ENCODE data around the gene GPC6.

DNA sequence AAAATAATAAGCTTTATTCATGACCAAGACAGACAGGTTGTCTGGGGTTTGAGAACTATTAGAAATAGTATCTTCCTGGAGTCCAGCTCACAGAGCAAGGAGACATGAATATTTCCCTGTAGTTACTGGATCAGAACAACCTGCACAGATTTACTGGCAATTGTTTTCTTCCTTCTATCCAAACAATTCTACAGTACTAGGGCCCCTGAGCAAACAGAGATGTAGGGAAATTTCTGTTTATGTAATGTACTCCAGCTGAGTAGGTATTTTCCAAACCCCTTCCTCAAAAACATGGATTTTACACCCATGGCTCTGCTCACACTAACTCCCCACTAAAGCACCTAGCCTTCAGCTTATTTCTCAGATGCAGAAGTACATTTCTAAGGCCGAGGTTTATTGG is 557.6 kb downstream of the GPC6 start:
- TF ChIP-seq, protein P1, sequence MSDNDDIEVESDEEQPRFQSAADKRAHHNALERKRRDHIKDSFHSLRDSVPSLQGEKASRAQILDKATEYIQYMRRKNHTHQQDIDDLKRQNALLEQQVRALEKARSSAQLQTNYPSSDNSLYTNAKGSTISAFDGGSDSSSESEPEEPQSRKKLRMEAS (IDR thresholded peaks at IDR 0.05; ENCODE audit: insufficient read depth, insufficient read length): no peak
- no peak for TF ChIP-seq POLR2AphosphoS5 (IDR thresholded peaks at IDR 0.05; ENCODE audit: insufficient read depth, low read depth, low read length)
- TF ChIP-seq, protein P2, sequence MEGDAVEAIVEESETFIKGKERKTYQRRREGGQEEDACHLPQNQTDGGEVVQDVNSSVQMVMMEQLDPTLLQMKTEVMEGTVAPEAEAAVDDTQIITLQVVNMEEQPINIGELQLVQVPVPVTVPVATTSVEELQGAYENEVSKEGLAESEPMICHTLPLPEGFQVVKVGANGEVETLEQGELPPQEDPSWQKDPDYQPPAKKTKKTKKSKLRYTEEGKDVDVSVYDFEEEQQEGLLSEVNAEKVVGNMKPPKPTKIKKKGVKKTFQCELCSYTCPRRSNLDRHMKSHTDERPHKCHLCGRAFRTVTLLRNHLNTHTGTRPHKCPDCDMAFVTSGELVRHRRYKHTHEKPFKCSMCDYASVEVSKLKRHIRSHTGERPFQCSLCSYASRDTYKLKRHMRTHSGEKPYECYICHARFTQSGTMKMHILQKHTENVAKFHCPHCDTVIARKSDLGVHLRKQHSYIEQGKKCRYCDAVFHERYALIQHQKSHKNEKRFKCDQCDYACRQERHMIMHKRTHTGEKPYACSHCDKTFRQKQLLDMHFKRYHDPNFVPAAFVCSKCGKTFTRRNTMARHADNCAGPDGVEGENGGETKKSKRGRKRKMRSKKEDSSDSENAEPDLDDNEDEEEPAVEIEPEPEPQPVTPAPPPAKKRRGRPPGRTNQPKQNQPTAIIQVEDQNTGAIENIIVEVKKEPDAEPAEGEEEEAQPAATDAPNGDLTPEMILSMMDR (IDR thresholded peaks at IDR 0.05; ENCODE audit: extremely low read depth in 1 of 2, insufficient read depth in 1 of 2, low read depth in 1 of 2, low read length in 2 of 2): no peak

Measured in endothelial cell of umbilical vein (primary cell).